Ectodermal cell (in vitro differentiated cells): ENCODE data around the gene TNFRSF1B.

Experiments used
- H3K27ac ChIP-seq: 2 replicates; pipeline ENCODE4 v1.7.0; 2013; ENCODE audit warnings: mild to moderate bottlenecking, low read depth, low read length; ENCODE audit not compliant: insufficient read depth, poor library complexity, severe bottlenecking
- H3K27me3 ChIP-seq: 2 replicates; pipeline ENCODE4 v1.7.0; 2013; ENCODE audit warnings: mild to moderate bottlenecking, low read length; ENCODE audit not compliant: insufficient read depth, control insufficient read depth, poor library complexity, severe bottlenecking
- H3K36me3 ChIP-seq: one replicate; pipeline ENCODE4 v1.7.0; 2013; ENCODE audit warnings: low read length; ENCODE audit not compliant: control insufficient read depth, insufficient read depth
- H3K4me1 ChIP-seq: one replicate; pipeline ENCODE4 v1.7.0; 2013; ENCODE audit warnings: low read length; ENCODE audit not compliant: control insufficient read depth, insufficient read depth
- H3K4me3 ChIP-seq: 2 replicates; pipeline ENCODE4 v1.7.0; 2013; ENCODE audit warnings: low read depth, low read length, control low read depth; ENCODE audit not compliant: insufficient read depth
- H3K9me3 ChIP-seq: 2 replicates; pipeline ENCODE4 v1.7.0; 2013; ENCODE audit warnings: mild to moderate bottlenecking, low read length, moderate library complexity; ENCODE audit not compliant: control insufficient read depth
- WGBS, 2 experiments: methylation state at CpG; one replicate each; pipeline ENCODE4 v1.1.7; 2013; ENCODE audit warnings: missing lambda C conversion rate in 2 of 2; 5-methylcytosine and 5-hydroxymethylcytosine counted together

TNFRSF1B gene

DNA sequence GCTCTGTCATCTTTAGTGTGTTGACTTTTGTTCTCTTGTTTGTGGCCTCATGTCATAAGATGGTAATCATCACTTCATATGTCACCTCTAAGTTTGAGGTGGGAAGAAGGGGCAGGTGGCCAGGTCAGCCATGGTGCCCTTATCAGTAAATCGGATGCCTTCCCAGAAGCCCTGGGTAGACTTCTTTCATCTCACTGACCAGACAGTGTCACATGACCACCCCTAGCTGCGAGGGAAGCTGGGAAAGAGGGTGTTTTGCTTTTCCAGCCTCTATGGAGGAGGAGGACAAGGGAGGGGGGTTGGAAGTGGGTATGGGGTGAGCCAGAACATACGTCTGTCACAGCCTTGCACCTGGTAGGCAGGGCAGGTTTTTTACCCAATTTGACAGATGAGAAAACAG lies 28.6 kb downstream of the TNFRSF1B start:
- H3K4me1 ChIP-seq, result peaks cover 9% of the 10 kb centered on the region
- WGBS, 2 experiments, result 78 to 81% methylated on average over 3 of the region's 3 CpGs
- no peaks in the 10 kb centered on the region for H3K27me3 ChIP-seq
- H3K27ac ChIP-seq, result no peak overlapping the region
- no peaks in the 10 kb centered on the region for H3K9me3 ChIP-seq
- H3K36me3 ChIP-seq, result no peaks in the 10 kb centered on the region
- no peak overlapping the region for H3K4me3 ChIP-seq

DNA sequence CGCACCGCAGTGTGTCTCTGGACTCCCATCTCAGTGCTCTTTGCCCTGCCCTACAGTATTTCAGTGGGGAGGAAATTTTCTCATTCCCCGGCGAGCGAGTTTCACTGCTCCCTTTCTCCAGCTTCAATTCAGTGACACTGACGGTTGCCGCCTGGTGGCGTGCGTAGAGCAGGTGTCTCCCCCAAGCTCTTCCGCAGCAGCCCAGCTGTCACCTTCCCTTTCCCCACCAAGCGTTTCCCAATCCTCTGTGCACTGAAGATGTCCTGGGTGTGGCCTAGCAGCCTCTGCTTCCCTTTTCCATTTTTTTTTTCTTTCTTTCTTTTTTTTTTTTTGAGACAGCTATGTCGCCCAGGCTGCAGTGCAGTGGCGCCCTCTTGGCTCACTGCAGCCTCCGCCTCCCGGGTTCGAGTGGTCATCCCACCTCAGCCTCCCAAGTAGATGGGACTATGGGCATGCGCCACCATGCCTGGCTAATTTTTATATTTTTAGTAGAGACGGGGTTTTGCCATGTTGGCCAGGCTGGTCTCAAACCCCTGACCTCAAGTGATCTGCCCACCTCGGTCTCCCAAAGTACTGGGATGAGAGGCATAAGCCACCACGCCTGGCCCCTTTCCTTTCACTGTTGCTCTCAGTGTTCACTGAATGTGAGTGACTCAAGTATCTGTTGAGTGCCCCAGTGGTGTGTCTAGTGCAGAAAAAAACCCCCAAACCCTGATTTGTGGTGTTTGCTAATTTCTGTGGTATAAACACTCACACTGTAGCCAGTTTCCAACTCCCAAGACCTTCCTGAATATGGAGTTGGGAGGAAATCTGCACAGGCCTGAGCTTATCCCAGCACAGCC lies 30.1 kb downstream of the TNFRSF1B start:
- no peaks in the 10 kb centered on the region for H3K36me3 ChIP-seq
- no peak overlapping the region for H3K4me3 ChIP-seq
- H3K4me1 ChIP-seq, result peaks cover 9% of the 10 kb centered on the region
- no peaks in the 10 kb centered on the region for H3K27me3 ChIP-seq
- no peaks in the 10 kb centered on the region for H3K9me3 ChIP-seq
- H3K27ac ChIP-seq, result no peak overlapping the region
- WGBS, 2 experiments, result 57 to 60% methylated on average over 20 of the region's 20 CpGs

DNA sequence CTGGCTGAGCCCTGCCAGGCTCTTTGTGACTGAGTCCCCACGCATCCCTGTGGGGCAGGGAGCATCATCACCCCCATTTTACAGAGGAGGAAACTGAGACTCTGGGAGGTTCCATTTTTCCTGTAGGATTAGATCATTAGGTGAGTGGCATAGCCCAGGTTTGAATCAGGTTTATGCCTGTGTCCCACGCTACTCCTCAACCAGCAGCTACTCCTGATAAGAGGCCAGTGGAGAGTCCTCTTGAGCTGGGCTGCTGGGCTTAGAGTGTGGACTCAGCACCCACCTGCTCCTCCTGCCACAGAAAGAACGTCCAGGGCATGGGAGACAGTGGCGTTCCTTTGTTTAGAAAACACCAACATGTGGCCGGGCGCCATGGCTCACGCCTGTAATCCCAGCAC lies 30.7 kb downstream of the TNFRSF1B start:
- no peak overlapping the region for H3K4me3 ChIP-seq
- WGBS, 2 experiments, result 91 to 92% methylated on average over 7 of the region's 7 CpGs

DNA sequence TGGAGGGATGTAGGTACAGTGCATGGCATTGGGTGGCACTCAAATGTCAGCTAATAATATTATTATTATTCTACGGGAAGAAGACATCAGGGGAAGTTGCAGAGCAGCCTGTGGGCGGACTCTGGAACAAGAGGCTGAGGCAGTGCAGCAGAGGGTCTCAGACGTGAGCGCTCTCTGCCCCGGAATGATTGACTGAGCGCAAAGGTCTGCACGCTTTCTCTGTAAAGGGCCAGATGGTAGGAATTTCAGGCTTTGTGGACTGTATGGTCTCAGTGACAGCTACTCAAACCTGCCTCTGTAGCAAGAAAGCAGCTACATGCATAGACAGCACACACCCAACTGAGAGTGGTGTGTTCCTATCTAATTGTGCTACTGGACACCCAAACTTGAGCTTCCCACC lies 33.4 kb downstream of the TNFRSF1B start:
- 92 to 95% methylated on average over 7 of the region's 7 CpGs for WGBS, 2 experiments
- H3K27ac ChIP-seq, result no peak overlapping the region
- H3K9me3 ChIP-seq, result no peaks in the 10 kb centered on the region
- no peaks in the 10 kb centered on the region for H3K36me3 ChIP-seq
- peaks cover 14% of the 10 kb centered on the region for H3K4me1 ChIP-seq
- H3K27me3 ChIP-seq, result no peaks in the 10 kb centered on the region
- no peak overlapping the region for H3K4me3 ChIP-seq

More for the DNA sequence above, 30.7 kb downstream of the TNFRSF1B start:
- Histone ChIP-seq H3K27ac (no peak overlapping the region), H3K36me3 (no peaks in the 10 kb centered on the region), H3K27me3 (no peaks in the 10 kb centered on the region), H3K4me1 (peaks cover 9% of the 10 kb centered on the region), H3K9me3 (no peaks in the 10 kb centered on the region)

DNA sequence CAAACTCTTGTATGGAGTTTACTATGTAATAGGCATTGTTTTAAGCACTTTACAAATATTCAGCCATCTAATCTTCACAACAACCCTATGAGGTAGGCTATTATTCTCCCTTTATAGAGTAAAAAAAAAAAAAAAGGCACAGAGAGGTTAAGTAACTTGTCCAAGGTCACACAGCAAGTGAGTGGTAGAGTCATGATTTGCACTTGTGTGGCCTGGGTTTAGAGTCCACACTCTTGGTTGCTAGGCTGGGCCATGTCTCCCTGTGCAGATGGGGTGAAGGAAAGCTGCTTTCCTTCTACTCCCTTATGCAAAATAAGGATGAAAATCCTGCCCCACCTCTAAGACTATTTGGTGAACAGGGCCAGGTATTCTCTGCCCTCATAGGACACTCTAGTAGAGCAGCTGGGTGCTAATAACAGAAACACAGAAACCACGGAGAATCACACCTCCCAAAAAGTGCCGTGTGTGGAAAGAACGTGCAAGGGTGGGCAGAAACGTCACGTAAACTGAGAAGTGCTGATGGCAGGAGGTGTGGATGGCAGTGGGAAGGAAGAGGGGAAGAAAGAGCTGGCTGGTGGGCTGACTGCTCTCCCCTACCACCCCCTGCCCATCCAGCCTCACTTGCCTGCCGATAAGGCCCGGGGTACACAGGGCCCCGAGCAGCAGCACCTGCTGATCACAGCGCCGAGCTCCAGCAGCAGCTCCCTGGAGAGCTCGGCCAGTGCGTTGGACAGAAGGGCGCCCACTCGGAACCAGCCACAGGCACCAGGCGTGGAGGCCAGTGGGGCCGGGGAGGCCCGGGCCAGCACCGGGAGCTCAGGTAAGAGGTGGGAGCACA lies 34.8 kb downstream of the TNFRSF1B start:
- Histone ChIP-seq H3K27me3 (no peaks in the 10 kb centered on the region), H3K27ac (no peak overlapping the region), H3K4me3 (no peak overlapping the region), H3K4me1 (peaks cover 14% of the 10 kb centered on the region), H3K36me3 (no peaks in the 10 kb centered on the region), H3K9me3 (no peaks in the 10 kb centered on the region)
- WGBS, 2 experiments, result 92% methylated on average over 18 of the region's 18 CpGs

DNA sequence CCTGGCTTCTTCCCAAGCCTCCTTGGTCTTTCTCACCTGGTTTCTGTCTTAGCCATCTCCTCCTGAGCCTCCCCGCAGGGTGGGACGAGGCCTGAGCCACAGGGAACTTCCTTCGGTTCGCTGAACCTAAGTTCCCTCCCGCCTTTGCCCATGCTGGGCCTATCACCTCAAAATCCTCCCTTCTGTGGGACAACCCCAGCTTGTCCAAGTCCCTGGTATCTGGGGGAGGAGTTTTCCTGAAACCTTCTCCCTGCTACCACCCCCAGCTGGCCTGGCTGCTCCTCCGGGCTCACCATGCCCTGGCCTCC lies 35.4 kb downstream of the TNFRSF1B start:
- WGBS, 2 experiments, result 71% methylated on average over 6 of the region's 6 CpGs
- H3K27me3 ChIP-seq, result no peaks in the 10 kb centered on the region
- no peak overlapping the region for H3K4me3 ChIP-seq
- no peaks in the 10 kb centered on the region for H3K9me3 ChIP-seq
- peaks cover 14% of the 10 kb centered on the region for H3K4me1 ChIP-seq
- no peak overlapping the region for H3K27ac ChIP-seq
- H3K36me3 ChIP-seq, result no peaks in the 10 kb centered on the region

DNA sequence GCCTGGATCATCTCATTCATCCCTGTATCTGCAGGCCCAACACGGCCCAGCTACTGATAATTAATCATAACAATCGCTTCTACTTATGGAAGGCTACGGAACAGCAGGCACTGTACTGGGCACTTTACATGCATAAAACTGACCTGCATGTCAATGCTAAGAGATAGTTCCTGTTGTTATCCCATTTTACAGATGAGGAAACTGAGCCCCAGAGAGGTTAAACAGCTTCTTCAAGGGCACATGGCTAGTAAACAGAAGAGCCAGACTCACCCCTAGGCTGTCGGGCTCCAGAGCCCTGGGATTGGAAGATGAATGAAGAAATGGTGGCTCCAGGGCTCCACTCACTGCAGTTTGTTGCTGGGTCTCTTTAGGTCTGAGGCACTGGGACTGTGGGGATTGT lies 35.8 kb downstream of the TNFRSF1B start:
- Histone ChIP-seq H3K27me3 (no peaks in the 10 kb centered on the region), H3K4me3 (no peak overlapping the region), H3K4me1 (peaks cover 14% of the 10 kb centered on the region), H3K9me3 (no peaks in the 10 kb centered on the region), H3K27ac (no peak overlapping the region), H3K36me3 (no peaks in the 10 kb centered on the region)
- WGBS, 2 experiments, result 88 to 92% methylated on average over 4 of the region's 4 CpGs

DNA sequence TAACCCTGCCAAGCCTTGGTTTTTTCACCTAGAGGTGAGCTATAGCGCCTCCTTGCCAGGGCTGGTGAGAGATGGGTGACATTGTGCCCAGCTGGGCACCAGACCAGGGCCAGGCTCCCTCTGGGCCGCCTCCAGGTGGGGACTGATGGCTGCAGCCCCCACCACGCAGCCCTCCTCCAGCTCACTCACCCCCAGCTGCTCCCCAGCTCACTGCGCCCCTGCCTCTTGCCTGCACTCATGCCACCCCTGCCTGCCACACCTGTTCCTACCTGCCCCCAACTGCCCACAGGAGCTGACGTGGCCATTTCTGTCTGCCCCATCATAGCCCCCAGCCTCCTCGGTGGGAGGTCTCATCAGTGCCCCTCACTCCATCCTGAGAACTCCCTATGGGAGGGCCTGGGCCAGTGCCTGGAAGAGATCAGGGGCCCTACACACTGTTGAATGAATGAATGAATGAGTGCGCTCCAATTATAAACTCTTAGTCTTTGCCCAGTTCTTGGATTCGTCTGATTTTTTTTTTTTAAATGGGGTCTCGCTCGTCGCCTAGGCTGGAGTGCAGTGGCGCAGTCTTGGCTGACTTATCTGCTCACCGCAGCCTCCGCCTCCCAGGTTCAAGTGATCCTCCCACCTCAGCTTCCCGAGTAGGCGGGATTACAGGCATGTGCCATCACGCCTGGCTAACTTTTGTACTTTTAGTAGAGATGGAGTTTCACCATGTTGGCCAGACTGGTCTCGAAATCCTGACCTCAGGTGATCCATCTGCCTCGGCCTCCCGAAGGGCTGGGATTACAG lies 36.6 kb downstream of the TNFRSF1B start:
- no peak overlapping the region for H3K27ac ChIP-seq
- no peaks in the 10 kb centered on the region for H3K9me3 ChIP-seq
- H3K27me3 ChIP-seq, result no peaks in the 10 kb centered on the region
- WGBS, 2 experiments, result 87 to 90% methylated on average over 20 of the region's 20 CpGs
- no peak overlapping the region for H3K4me3 ChIP-seq
- H3K36me3 ChIP-seq, result no peaks in the 10 kb centered on the region
- H3K4me1 ChIP-seq, result peaks cover 14% of the 10 kb centered on the region

DNA sequence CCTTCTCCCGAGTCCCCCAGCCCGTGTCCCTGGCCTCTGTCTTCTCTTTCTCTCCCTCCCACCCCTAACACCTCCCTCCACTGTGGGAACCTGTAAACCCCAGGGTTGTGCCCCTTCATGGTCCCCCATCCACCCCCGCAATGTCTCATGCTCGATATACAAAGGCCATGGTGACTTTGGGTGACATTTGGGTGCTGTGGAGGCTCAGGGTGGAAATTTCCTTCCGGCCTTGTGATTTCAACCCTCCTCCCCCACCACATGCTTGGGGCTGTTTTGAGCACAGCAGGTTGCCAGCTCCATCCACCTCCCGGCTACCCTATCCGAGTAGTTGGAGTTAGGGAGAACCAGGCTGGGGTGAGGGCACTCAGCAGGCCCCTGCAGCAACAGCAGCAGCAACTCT lies 37.3 kb downstream of the TNFRSF1B start:
- H3K27me3 ChIP-seq, result no peaks in the 10 kb centered on the region
- 45 to 64% methylated on average over 7 of the region's 7 CpGs for WGBS, 2 experiments
- H3K36me3 ChIP-seq, result no peaks in the 10 kb centered on the region

More for the DNA sequence above, 37.3 kb downstream of the TNFRSF1B start:
- H3K4me1 ChIP-seq, result peaks cover 10% of the 10 kb centered on the region
- no peaks in the 10 kb centered on the region for H3K9me3 ChIP-seq
- H3K4me3 ChIP-seq, result no peak overlapping the region
- no peak overlapping the region for H3K27ac ChIP-seq
